H1 (cell line): ENCODE data around the gene FGF13. TPM values are rescaled to one million over a fixed set of nuclear protein-coding genes. Genes with fewer than 3 reads are reported as not detected.

ENCODE experiments used
- BCL11A ChIP-seq, 2 experiments: IDR thresholded peaks; one replicate each; pipeline ENCODE4 v1.6.1; 2011; ENCODE audit warnings: low read depth in 2 of 2, low read length in 2 of 2, mild to moderate bottlenecking in 2 of 2
- FOSL1 ChIP-seq: IDR thresholded peaks from 2 replicates; pipeline ENCODE4 v1.6.1; 2011; ENCODE audit warnings: mild to moderate bottlenecking, low read depth, low read length, moderate library complexity; ENCODE audit not compliant: insufficient read depth
- GABPA ChIP-seq: IDR thresholded peaks from 2 replicates; pipeline ENCODE4 v1.6.1; 2011; ENCODE audit warnings: mild to moderate bottlenecking, low read length, moderate library complexity, borderline replicate concordance; ENCODE audit not compliant: insufficient read depth
- RAD21 ChIP-seq, 2 experiments: IDR thresholded peaks in 1 of 2; conservative IDR thresholded peaks in 1 of 2; 2 replicates each; pipeline ENCODE4 v1.6.1; 2011; ENCODE audit warnings: low read depth in 2 of 2, low read length in 2 of 2, improper control_type of control experiment in 1 of 2, inconsistent platforms in 1 of 2, mild to moderate bottlenecking in 1 of 2, moderate library complexity in 1 of 2
- RFX5 ChIP-seq: IDR thresholded peaks from 2 replicates; pipeline ENCODE4 v1.6.1; 2011; ENCODE audit warnings: low read depth, low read length, improper control_type of control experiment, borderline replicate concordance
- polyA plus RNA-seq, 7 experiments: library from polyadenylated mRNA; depleted of rRNA in 3 of 7; stranded (reverse) in 5 of 7; unstranded in 2 of 7; fragments of >200 nt in 5 of 7; fragments of 200-250 nt in 2 of 7; gene quantifications; 1 replicate in 5 of 7; 2 replicates in 1 of 7; 4 replicates in 1 of 7; pipeline versions ENCODE4 v1.2.1 to v1.2.3, GENCODE V29; 2011 to 2013; ENCODE audit warnings: missing spikeins in 2 of 7, mixed read lengths in 2 of 7
- total RNA-seq: library from RNA; stranded (reverse); fragmentation: NEBNext Ultra II Directional; extraction: Animal tissue kit (Norgen Biotek cat#: 25700); gene quantifications from 2 replicates; pipeline ENCODE4 v1.2.1, GENCODE V29; 2021
- TF ChIP-seq, protein P1 (sequence below): fragments of 300-600 bp; sonication (generic); IDR thresholded peaks from 2 replicates; pipeline ENCODE4 v1.7.1; 2012; ENCODE audit warnings: low read length, moderate library complexity, mild to moderate bottlenecking, inconsistent platforms; ENCODE audit not compliant: insufficient replicate concordance
- TF ChIP-seq, protein P2 (sequence below): IDR thresholded peaks from 2 replicates; pipeline ENCODE4 v1.6.1; 2012; ENCODE audit warnings: inconsistent platforms
- TF ChIP-seq, protein P3 (sequence below), 3 experiments: IDR thresholded peaks; 1 replicate in 2 of 3; 2 replicates in 1 of 3; pipeline versions ENCODE4 v1.5.1 to v1.6.1; 2011; ENCODE audit warnings: low read length in 3 of 3, mild to moderate bottlenecking in 3 of 3, inconsistent platforms in 2 of 3, low read depth in 1 of 3, moderate library complexity in 1 of 3; ENCODE audit not compliant: insufficient read depth in 1 of 3; ENCODE audit errors: control extremely low read depth in 1 of 3

Gene FGF13
- total and polyA plus RNA-seq, 2 of the 8 experiments (the other 6 are each of a cell fraction or from before 2014, with no cell fraction given): 10.1 to 36.1 TPM

DNA sequence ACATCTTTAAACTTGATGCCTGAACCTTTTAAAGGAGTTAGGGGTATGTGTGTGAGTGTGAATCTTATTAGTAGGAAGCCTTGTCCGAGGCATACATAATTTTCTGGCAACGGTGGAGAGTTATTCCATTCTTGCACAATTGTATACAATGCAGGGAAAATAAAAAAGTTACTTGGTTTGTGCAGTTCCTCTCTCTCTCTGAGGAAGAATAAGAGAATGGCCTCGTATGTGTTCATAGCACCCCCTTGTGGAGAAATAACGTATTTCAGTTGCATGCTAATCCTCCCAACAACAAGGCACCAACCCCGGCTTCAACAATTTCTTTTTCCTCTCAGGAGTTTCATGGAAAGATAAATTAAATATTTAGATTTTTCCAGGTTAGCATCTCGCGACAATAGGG, 33.7 kb upstream of the FGF13 start (continued):
- TF ChIP-seq, protein P1, sequence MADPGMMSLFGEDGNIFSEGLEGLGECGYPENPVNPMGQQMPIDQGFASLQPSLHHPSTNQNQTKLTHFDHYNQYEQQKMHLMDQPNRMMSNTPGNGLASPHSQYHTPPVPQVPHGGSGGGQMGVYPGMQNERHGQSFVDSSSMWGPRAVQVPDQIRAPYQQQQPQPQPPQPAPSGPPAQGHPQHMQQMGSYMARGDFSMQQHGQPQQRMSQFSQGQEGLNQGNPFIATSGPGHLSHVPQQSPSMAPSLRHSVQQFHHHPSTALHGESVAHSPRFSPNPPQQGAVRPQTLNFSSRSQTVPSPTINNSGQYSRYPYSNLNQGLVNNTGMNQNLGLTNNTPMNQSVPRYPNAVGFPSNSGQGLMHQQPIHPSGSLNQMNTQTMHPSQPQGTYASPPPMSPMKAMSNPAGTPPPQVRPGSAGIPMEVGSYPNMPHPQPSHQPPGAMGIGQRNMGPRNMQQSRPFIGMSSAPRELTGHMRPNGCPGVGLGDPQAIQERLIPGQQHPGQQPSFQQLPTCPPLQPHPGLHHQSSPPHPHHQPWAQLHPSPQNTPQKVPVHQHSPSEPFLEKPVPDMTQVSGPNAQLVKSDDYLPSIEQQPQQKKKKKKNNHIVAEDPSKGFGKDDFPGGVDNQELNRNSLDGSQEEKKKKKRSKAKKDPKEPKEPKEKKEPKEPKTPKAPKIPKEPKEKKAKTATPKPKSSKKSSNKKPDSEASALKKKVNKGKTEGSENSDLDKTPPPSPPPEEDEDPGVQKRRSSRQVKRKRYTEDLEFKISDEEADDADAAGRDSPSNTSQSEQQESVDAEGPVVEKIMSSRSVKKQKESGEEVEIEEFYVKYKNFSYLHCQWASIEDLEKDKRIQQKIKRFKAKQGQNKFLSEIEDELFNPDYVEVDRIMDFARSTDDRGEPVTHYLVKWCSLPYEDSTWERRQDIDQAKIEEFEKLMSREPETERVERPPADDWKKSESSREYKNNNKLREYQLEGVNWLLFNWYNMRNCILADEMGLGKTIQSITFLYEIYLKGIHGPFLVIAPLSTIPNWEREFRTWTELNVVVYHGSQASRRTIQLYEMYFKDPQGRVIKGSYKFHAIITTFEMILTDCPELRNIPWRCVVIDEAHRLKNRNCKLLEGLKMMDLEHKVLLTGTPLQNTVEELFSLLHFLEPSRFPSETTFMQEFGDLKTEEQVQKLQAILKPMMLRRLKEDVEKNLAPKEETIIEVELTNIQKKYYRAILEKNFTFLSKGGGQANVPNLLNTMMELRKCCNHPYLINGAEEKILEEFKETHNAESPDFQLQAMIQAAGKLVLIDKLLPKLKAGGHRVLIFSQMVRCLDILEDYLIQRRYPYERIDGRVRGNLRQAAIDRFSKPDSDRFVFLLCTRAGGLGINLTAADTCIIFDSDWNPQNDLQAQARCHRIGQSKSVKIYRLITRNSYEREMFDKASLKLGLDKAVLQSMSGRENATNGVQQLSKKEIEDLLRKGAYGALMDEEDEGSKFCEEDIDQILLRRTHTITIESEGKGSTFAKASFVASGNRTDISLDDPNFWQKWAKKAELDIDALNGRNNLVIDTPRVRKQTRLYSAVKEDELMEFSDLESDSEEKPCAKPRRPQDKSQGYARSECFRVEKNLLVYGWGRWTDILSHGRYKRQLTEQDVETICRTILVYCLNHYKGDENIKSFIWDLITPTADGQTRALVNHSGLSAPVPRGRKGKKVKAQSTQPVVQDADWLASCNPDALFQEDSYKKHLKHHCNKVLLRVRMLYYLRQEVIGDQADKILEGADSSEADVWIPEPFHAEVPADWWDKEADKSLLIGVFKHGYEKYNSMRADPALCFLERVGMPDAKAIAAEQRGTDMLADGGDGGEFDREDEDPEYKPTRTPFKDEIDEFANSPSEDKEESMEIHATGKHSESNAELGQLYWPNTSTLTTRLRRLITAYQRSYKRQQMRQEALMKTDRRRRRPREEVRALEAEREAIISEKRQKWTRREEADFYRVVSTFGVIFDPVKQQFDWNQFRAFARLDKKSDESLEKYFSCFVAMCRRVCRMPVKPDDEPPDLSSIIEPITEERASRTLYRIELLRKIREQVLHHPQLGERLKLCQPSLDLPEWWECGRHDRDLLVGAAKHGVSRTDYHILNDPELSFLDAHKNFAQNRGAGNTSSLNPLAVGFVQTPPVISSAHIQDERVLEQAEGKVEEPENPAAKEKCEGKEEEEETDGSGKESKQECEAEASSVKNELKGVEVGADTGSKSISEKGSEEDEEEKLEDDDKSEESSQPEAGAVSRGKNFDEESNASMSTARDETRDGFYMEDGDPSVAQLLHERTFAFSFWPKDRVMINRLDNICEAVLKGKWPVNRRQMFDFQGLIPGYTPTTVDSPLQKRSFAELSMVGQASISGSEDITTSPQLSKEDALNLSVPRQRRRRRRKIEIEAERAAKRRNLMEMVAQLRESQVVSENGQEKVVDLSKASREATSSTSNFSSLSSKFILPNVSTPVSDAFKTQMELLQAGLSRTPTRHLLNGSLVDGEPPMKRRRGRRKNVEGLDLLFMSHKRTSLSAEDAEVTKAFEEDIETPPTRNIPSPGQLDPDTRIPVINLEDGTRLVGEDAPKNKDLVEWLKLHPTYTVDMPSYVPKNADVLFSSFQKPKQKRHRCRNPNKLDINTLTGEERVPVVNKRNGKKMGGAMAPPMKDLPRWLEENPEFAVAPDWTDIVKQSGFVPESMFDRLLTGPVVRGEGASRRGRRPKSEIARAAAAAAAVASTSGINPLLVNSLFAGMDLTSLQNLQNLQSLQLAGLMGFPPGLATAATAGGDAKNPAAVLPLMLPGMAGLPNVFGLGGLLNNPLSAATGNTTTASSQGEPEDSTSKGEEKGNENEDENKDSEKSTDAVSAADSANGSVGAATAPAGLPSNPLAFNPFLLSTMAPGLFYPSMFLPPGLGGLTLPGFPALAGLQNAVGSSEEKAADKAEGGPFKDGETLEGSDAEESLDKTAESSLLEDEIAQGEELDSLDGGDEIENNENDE: no peak
- TF ChIP-seq, protein P2, sequence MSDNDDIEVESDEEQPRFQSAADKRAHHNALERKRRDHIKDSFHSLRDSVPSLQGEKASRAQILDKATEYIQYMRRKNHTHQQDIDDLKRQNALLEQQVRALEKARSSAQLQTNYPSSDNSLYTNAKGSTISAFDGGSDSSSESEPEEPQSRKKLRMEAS: no peak
- TF ChIP-seq, protein P3, sequence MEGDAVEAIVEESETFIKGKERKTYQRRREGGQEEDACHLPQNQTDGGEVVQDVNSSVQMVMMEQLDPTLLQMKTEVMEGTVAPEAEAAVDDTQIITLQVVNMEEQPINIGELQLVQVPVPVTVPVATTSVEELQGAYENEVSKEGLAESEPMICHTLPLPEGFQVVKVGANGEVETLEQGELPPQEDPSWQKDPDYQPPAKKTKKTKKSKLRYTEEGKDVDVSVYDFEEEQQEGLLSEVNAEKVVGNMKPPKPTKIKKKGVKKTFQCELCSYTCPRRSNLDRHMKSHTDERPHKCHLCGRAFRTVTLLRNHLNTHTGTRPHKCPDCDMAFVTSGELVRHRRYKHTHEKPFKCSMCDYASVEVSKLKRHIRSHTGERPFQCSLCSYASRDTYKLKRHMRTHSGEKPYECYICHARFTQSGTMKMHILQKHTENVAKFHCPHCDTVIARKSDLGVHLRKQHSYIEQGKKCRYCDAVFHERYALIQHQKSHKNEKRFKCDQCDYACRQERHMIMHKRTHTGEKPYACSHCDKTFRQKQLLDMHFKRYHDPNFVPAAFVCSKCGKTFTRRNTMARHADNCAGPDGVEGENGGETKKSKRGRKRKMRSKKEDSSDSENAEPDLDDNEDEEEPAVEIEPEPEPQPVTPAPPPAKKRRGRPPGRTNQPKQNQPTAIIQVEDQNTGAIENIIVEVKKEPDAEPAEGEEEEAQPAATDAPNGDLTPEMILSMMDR (IDR thresholded peaks at IDR 0.05; ENCODE audit: control extremely low read depth in 1 of 3, insufficient read depth in 1 of 3, low read depth in 1 of 3, low read length in 3 of 3): peak in 2 of 3 experiments; percentile 46 to 58; a peak in 2 of 4 replicates
- TF ChIP-seq RFX5 (no peak), BCL11A (IDR thresholded peaks at IDR 0.05; ENCODE audit: low read depth in 2 of 2, low read length in 2 of 2) (no peak), RAD21 (IDR thresholded peaks at IDR 0.05 in 1 of 2, conservative IDR thresholded peaks at IDR 0.05 in 1 of 2; ENCODE audit: low read depth in 2 of 2, low read length in 2 of 2) (peak; percentile 78 to 83), FOSL1 (no peak), GABPA (no peak)
